B cell (primary cell): Measurements from ENCODE around the gene SLC6A7.

Experiments used
- CTCF ChIP-seq: fragments of 200-600 bp; IDR thresholded peaks from one replicate; pipeline ENCODE4 v1.8.0; 2022; ENCODE audit warnings: antibody characterized with exemption, mild to moderate bottlenecking
- EZH2 ChIP-seq: IDR thresholded peaks from 2 replicates; pipeline ENCODE4 v1.6.1; 2012; ENCODE audit warnings: borderline replicate concordance, low read depth, mild to moderate bottlenecking, moderate library complexity, low read length; ENCODE audit not compliant: insufficient read depth, poor library complexity, severe bottlenecking

DNA sequence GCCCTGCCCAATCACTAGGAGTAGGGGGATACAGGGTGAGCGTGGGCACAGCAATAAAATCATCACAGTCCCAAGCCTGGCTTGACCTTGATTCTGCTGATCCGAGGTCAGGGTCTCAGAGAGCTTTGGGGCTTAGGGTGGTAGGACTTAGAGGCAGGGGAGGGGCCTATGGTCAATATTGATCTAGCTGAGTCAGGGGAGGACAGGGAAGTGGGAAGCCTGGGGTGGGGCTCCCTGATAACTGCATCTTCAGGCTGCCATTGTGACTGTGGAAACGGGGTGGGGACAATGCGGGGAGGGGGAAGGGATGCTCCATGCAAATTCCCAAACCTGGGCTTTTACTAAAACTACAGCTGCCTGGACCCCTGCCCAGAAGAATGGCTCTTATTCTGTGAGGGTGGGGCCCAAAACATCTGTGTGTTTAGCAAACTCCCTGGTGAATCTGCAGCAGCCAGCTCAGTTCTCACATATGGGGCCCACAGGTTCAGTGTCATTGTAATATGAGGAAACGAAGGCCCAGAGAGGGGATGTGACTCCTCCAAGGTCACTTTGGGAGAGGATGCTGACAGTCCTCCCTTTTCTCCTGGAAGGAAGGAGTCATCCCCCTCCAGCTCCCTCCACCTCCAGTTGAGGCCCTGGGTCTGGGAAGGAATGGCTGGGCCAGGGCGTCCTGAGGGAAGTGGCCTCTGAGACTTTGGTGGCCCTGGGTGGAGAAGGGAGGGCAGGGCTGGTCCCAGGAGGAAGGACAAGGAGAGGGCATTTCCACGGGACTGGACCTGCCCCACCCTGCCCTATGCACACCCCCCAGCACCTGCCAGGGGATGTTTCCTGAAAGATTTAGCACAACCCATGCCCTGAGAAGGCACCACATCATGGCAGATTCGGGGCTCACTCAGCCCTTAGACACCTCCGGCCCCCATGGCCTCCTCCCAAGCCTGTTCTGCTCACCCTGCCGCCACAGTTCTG is 26.4 kb downstream of the SLC6A7 start:
- TF ChIP-seq CTCF = no peak
- no peak for TF ChIP-seq EZH2
